Endometrial microvascular endothelial cells (primary cell): ENCODE results near the gene PCNX1. TPM values are rescaled to one million over a fixed set of nuclear protein-coding genes. Genes with fewer than 3 reads are reported as not detected.
"Not testable (repeated sequence)": the region's sequence is repeated elsewhere in the genome, so short reads cannot be mapped to it uniquely, and the experiment has no call there.

Source experiments
- in situ Hi-C: cut with HindIII; loops from 2 replicates; pipeline ENCODE4 v1.10.0; 2017; ENCODE audit warnings: low sequenced_read_pairs, low pct_unique_long_range_greater_than_20kb; ENCODE audit errors: inconsistent ontology term
- total RNA-seq: library from RNA; depleted of rRNA; stranded (reverse); fragments of >200 nt; gene quantifications from one replicate; pipeline ENCODE4 v1.2.3, GENCODE V29; 2015; ENCODE audit errors: inconsistent ontology term

The PCNX1 gene
- total RNA-seq, 1 donor from 2014 or later = 19.1 TPM

DNA sequence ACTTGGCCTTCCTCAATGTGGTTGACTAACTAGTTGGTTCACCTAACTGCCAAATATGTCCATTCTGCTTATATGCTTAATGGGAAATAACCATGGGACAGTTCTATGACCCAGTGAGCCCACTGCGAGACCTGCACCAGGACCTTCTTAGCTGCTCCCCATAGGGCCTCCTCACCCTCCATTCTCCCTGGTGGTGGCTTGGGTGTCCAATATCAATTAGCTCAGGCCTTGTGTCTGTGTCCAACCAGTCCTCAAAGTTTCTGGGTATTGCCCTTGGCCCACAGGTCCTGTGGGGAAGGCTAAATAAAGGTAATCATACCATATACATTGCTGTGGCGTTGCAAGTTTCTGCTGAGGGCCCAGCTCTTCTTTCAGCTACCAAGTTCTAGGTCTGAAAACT is 228.2 kb downstream of the PCNX1 start:
- in situ Hi-C loops = no loop called here

DNA sequence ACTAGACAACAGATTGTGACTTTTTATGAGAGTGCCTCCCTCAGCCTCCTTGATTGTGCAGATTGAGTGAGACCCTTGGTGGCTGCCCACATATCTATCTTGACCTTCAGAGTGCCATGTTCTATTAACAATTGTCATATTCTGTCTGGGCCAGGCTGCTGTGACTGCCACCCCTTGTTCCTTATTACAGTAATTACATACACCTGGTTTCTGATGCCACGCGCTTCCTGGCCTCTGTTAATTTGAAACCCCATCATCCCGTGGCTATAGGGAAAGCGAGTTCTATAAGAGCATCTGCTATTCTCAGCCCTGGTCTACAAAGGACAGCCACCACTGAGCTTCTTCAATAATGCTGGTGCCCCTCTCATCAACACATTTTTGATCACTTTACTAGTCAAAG is 228.7 kb downstream of the PCNX1 start:
- in situ Hi-C loops = no loop called here

DNA sequence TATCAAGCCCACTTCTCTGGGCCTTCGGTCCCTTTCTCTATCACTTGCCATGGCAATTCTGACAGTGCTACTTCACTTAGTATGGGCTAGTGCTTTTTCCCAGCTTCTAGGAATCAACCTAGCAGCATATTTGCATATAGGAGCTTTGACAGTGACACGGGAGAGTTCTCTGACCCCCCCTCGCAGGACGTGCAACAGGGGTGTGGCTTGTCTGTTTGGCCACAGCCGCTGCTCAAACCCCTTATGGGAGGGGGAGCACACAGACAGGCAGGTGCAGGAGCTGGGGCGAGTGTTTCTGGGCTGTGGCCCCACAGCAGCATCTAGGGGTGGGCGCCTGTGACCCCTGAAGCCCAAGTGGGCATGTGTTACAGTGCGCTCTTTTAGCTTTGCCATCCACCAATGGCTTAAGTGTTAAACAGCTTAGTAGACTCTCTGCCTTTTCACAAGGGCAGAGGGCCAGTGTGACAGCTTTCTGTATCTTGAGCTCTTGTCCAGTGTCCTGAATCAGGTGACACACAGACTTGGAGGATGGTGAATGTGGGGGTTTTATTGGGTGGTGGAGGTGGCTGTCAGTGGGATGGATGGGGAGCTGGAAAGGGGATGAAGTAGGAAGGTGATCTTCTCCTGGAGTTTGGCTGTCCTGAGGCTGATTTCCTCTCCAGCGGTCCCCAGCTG is 229.3 kb downstream of the PCNX1 start:
- in situ Hi-C loops = no loop called here

DNA sequence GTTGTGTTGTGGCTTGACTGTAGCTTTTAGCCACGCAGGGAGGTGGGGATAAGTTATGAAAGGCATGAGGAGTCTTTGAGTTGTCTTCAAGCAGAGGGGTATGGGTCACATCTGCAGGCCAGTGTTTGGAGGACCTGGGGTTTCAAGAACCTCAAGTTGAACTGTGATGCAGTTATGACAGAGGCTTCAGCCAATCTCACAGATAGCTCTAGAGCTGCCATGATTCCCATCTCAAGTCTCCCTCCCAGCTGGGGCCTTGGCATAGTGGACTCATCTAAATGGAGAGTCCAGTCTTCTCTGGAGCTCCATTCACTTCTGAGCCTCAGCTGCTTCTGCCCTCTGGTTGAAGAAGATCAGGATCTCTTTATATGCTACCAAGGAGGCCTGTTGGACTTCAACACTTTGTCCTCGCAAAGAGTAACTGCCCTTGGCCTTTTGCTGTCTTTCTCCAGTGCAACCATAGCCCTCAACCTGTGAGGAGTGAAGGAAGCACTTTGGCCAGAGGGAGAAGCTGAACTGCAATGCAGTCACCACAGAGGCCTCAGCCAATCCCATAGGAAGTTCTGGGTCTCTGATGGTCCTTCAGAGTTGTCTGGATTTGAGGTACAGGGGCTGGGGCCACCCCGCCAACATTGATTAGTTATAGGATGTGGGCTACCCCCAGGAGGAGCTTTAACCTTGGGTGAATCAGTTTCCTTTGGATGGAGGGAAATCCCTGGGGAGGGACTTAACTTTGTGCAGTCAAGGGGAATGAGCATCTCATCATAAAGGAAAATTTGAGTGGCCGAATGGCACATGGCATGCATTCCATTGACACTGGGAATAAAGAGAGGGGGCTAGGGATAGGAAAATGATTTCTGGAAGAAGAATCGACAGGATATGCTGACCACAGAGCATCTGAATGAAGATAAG is 230.5 kb downstream of the PCNX1 start:
- in situ Hi-C loops = no loop called here

DNA sequence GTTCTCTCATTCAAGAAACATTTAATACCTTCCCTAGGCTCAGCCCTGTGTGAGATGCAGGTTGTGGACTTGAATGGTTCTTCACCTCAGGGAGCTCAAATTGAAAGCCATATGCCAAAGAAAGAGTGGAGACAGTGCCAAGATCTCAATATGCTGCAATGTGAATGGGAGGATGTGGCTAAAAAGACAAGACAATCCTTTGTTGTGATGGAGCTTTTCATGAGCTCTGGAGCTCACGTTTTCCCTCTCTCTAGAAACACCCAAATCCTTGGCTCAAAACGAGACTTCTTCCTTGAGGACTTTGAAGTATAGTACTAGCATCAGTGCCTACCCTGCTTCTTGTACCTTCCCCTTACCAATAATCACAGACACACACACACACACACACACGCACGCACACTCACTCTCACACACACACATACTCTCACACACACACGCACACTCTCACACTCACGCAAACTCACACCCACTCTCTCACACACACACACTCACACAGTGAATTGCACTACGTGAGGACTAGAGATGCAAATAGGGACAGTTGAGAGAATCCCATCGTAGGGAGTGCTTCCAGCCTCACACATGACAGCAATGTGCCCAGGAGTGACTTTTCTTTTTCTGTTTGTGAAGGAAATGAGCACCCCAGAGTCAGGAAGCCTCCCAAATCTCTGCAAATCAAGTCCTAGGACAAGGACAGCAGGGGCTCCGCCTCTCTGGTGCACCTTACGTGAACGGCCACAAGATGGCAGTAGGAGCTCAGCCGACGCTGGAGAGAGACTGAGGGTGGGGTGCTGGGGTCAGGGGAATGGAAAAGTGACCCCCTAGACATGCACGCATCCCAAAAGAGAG is 231.4 kb downstream of the PCNX1 start:
- in situ Hi-C loops = no loop called here

DNA sequence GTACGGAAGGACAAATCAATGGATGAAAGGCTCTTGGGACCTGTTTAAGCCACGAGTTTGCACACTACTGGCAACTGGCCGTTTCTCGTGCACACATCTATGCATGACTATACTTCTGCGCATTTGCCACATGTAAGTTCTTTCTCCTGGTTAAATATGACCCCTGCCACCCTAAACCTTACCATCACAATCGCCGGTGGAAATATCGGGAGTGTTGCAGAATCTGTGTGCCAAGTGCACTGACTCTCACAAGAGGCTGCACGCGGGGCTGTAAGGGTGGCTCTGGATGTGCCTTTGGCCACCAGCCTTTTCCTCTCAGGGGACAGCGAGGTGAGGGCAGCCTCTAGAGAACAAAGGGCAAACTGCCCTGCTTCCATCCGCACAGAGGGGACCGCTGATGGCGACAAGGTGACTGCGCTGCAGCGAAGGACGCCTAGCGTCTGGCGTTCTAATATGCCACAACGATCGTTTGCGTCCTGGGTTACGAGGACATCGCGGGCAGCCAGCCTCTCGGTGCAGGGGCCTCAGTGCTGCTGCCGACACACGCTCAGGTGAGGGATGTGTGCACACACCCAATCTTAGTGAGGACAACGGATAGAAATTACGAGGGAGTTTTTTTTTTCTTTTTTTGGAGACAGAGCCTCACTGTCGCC is 232.2 kb downstream of the PCNX1 start:
- in situ Hi-C loops = no loop called here

DNA sequence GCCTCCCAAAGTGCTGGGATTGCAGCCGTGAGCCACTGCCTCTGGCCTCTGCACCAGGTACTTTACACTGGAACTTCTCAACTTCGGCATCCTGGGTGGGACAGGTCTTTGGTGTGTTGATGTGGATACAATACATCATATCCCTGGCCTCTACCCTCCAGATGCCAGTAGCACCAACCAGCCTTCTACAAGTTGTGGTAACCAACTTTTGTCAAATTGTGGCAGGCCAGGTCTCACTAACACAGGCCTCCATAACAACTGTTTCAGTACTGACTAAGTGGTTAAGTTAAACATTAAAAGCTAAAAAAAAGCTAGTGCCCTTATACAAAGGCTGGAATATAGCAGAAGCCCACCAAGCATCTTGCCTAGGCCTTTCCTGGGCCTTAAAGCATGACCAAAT is 232.9 kb downstream of the PCNX1 start:
- in situ Hi-C loops = no loop called here

DNA sequence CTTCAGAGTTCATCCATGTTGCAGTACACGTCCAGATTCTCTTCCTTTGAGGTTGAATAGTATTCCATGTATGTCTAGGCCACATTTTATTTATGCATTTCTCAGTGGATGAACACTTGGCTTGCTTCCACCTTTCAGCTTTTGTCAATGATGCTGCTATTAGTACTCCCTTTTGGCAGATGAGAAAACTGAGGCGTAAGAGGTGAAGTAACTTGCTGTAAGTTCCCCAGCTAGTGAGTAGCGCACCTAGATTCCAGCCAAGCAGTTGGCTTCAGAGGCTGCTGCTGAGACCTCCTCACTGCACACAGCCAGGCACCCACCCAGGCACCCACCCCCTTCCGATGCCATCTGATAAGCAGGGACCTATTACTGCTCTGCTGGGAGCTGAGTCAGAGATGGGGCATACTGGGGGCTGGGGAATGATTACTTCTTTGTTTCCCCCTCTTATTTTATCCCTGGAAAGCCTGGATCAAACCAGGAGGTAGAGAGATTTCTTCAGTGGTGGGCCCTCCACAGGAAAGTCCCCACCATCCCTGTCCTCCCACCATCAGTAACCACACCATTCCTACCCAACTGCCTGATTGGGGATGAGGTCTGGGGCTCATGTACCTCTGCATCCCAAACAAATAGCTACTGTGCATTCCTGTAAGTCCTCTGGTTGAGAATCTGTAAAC is 234.6 kb downstream of the PCNX1 start:
- in situ Hi-C loops = no loop called here

DNA sequence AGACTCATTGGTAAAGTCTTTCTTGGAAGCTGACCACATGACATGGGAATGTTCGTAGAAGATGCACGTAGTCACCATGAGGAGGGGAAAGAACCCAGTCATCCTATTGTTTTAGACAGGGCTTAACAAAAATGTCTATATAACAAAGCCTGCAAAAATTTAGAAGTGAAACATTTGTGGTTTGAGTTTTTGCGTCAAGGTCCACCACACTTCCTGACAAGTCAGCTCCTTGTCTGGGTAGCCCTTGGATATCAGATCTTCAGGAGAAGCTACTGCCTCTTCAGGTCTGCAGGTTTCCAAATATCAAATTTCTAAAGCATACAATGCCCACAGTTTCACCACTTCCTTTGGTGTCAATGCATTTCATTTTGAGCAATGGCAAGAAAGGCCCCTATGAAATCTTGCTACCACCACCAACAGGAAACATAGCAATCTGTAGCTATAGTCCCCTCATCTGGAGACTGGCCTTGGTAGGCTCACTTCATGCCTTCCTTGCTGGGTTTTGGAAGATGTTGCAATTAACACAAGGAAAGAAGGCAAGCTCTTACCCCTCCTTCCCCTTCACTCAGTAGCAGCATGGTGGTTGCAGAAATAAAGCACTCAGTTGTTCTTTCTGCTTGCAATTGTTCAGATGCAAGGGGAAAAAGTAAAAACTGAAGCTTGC is 235.2 kb downstream of the PCNX1 start:
- in situ Hi-C loops = no loop called here

DNA sequence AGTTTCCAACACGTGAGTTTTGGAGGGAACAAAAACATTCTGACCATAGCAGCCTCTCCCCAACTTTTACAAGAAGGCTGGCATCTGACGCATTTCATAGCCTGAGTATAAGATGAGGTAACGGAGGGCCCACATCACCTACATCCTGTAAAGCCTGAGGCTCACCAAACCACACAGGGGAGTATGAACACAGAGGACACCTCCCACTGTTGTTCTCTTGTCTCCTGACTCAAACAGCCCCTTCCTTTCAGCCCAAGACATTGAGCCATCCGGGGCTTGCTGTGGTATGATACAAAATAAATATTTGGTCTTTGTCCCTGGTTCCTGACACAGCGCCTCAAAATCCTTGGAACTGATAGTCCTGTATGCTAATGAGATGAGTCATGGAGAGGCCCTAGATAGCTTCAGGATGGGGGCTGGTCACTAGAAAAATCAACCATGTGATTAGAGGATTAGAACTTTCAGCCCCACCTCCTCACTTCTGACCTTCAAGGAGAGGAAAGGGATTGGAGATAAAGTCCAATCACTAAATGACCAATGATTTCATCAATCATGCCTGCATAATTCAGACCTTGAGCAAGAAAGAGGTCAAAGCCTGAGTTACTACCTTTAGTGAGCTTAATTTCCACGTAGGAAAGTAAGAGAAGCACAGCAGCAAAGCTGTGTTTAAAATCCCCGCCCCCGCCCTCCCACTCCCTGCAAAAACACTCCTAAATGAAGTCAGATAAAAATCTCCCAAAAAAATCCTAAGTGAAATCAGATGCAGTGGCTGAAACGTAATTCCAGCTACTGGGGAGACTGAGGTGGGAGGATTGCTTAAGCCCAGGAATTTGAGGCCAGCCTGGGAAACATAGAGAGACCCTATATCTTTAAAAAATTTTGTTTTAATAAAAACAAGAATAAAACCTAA is 236.4 kb downstream of the PCNX1 start:
- in situ Hi-C loops = no loop called here

DNA sequence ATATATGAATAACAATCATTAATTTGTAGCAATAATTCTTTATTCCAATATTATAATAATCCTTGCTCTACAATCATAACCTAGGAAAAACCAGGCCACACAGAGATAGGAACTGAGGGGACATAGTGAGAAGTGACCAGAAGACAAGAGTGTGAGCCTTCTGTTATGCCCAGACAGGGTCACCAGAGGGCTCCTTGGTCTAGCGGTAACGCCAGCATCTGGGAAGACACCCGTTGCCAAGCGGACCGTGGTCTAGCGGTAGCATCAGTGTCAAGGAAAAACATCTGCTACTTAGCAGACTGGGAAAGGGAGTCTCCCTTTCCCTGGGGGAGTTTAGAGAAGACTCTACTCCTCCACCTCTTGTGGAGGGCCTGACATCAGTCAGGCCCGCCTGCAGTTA is 240.1 kb downstream of the PCNX1 start:
- in situ Hi-C loops = not testable (repeated sequence)

DNA sequence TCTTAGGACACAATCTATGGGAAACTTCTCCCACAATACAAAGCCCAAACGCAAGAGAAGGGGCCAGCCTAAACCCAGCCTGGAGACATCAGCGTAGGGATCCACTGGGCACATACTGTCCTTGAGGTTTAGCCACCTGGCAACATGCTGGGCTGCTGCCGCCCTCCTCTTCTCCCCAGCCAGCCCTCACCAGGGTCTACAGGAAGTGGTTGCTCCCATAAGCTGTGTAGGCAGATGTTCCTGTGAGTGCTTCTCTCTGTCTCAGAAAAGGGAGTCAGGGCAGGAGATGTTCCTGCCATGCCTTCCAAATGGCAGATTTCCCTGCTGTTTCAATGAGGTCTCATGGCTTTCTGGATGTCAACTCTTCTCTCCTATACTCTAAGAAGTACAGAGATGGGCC is 241.4 kb downstream of the PCNX1 start:
- in situ Hi-C loops = no loop called here

DNA sequence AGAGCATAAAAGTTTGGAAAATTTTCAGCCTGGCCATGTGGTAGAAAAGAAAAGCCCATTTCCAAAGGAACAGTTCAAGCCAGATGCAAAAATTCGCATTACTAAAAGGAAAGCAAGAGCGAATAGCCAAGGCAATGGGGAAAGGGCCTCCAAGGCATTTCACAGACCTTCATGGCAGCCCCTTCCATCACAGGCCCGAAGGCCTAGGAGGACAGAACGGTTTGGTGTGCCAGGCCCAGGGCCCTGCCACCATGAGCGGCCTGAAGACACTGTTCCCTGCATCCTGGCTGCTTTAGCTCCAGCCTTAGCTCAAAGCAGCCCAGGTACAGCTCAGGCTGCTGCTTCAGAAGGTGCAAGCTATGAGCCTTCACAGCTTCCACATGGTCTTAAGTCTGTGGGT is 243.5 kb downstream of the PCNX1 start:
- in situ Hi-C loops = no loop called here

DNA sequence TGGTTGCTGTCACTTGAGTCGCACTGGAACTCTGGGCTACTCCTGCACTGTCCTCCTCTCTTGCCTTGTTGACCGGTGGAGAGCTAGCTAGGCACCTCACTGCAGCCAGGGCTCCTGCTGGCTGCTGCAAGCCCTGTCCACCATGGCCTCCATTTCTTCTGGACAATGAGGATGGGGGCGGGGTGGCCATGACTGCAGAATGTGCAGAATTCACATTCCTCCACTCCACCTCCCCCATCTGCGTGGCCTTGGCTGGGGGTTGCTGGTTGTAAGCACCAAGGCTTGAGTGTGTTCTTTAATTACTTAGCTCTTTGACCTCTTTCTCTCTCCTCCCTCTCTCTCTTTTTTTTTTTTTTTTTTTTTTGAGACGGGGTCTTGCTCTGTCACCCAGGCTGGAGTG is 248.5 kb downstream of the PCNX1 start:
- in situ Hi-C loops = no loop called here

DNA sequence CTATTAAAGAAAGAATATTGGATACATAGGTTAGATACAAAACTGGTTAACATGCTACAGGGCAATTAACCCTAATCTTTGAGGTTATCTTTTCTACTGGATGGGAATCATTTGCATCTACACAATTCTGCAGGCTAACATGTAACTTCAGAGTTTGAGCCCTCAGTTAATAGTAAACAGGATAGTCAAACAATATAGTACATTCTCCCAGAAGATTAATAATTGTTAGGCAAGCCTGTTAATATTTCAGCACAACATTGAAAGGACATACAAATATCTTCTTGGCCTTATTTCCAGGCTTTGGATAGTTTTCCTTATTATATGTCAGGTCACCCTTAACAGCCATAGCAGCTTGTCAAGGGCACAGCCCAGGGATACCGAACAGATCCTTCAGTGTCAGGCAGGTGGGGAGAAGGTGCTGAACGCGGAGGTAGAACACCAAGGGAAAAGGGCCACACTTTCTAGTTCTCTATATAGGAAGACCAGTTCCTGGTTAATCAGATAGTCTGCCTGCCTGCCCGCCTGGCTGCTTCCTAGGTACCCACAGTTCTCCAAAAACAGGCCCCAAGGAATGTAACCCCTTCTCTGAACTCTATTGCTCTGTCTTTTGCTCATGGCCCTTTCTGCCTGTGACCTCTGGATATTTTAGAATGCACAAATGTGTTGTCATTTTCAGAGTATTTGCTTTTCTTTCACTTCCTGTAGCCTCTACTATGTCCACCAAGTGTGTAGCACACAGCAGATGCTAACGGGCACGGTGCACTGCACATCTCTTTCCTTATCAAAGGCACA is 256.0 kb downstream of the PCNX1 start:
- in situ Hi-C loops = no loop called here

DNA sequence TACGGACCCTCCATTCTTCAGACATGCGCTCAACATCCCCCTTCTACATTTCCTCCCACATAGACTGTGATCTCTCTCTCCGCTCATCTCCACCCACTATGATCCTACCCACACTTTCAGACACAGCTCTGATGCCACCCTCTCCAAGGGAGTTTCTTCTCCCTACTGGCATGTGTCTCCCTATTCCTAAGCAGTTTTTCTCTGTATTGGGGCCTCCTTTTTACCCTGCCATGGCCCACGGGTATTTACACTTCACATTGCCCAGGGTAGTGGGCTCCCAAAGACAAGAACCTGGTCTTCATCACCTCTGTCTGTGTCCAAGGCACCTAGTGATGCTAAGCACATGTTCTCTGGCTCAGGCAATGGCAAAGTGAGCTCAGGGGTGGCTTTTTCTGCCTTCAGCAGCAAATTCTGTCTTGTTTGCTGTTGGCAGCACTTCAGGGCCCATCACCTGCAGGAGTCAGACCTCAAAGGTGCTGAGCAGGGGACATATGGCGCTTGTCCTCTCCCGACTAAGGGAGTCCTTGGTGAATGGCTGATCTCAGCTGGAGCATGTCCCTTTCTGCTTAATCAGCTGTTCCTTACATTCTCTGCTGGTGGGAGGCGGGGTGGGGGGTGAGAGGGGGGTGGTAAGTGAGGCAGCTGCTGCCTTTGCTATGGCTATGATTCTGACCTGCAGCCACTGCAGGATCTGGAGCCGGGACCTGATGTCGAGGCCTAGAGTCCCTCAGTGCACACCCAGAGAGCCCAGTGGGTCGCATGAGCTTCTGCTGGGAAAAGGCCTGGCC is 256.8 kb downstream of the PCNX1 start:
- in situ Hi-C loops = no loop called here
